ENCODE data around the gene RHOF.

GRCh38 chr12:121808623-121809022 is 15.1 kb upstream of the RHOF start:
- no peak for TF ChIP-seq CTCF (IDR thresholded peaks at IDR 0.05)
- no peak for TF ChIP-seq POLR2A (IDR thresholded peaks at IDR 0.05)
